Measurements from ENCODE around the gene PSMC6. TPM values are rescaled to one million over a fixed set of nuclear protein-coding genes. Genes with fewer than 3 reads are reported as not detected.

The PSMC6 gene
- total RNA-seq, 1 experiment from 2014 or later, result 103 TPM

DNA sequence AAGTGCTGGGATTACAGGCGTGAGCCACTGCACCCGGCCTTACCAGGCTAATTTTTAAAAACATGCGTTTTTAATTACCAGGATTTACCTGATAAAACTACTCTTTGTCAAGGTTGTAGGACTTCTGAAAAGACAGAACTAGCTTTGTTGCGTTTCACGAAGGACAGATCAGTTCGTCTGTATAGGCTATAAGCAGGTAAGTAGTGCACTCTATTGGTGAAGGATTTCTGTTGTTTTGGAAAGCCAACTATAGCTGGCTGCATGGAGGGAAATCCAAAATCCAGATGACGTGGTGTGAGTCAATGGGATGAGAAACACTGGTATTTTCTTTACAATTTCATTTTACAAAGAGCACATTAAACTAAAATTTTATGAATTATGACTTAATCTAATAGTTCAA is 69.8 kb downstream of the PSMC6 start:
- H2BK15ac ChIP-seq (ENCODE audit: low read depth, low read length), result no peak overlapping the region
- no peaks in the 10 kb centered on the region for H3K9me3 Mint-ChIP-seq
- H3K23me2 ChIP-seq (ENCODE audit: insufficient read length, low read depth, low read length, poor library complexity, severe bottlenecking), result no peaks in the 10 kb centered on the region
- H3K23ac ChIP-seq (ENCODE audit: insufficient read length, low read depth, low read length), result no peak overlapping the region
- H3K9me3 ChIP-seq (ENCODE audit: control insufficient read depth, low read depth, low read length), result no peaks in the 10 kb centered on the region
- no peaks in the 10 kb centered on the region for H3K4me1 Mint-ChIP-seq
- H3K14ac ChIP-seq (ENCODE audit: insufficient read depth, low read length), result no peak overlapping the region
- no peaks in the 10 kb centered on the region for H3K4me1 ChIP-seq (ENCODE audit: insufficient read depth, low read length)
- H2BK5ac ChIP-seq (ENCODE audit: insufficient read length, low read length), result no peak overlapping the region
- H3K18ac ChIP-seq (ENCODE audit: insufficient read length, low read depth, low read length), result no peak overlapping the region
- no peak overlapping the region for H3K4me3 Mint-ChIP-seq
- no peak overlapping the region for H4K8ac ChIP-seq (replicated peaks; ENCODE audit: insufficient read length, low read depth, low read length)
- no peak overlapping the region for H3K9ac ChIP-seq (ENCODE audit: extremely low read depth, insufficient read length, low read length)
- H3K79me2 ChIP-seq (ENCODE audit: insufficient read depth, low read length), result no peaks in the 10 kb centered on the region
- no peak overlapping the region for H4K5ac ChIP-seq (ENCODE audit: insufficient read length, low read depth, low read length)
- no peak overlapping the region for H2BK20ac ChIP-seq (ENCODE audit: low read depth, low read length, poor library complexity, severe bottlenecking)
- H3K27me3 Mint-ChIP-seq (ENCODE audit: low read depth), result no peaks in the 10 kb centered on the region
- H2BK12ac ChIP-seq (ENCODE audit: insufficient read length, low read depth, low read length), result no peak overlapping the region
- H3K27ac ChIP-seq (ENCODE audit: insufficient read length, low read depth, low read length), result no peak overlapping the region
- H2BK120ac ChIP-seq (ENCODE audit: low read depth, low read length, poor library complexity, severe bottlenecking), result no peak overlapping the region
- no peak overlapping the region for H4K91ac ChIP-seq (ENCODE audit: insufficient read length, low read depth, low read length)
- H3K79me1 ChIP-seq (ENCODE audit: insufficient read depth, low read depth, low read length, poor library complexity, severe bottlenecking), result no peaks in the 10 kb centered on the region
- TF ChIP-seq, protein P1, sequence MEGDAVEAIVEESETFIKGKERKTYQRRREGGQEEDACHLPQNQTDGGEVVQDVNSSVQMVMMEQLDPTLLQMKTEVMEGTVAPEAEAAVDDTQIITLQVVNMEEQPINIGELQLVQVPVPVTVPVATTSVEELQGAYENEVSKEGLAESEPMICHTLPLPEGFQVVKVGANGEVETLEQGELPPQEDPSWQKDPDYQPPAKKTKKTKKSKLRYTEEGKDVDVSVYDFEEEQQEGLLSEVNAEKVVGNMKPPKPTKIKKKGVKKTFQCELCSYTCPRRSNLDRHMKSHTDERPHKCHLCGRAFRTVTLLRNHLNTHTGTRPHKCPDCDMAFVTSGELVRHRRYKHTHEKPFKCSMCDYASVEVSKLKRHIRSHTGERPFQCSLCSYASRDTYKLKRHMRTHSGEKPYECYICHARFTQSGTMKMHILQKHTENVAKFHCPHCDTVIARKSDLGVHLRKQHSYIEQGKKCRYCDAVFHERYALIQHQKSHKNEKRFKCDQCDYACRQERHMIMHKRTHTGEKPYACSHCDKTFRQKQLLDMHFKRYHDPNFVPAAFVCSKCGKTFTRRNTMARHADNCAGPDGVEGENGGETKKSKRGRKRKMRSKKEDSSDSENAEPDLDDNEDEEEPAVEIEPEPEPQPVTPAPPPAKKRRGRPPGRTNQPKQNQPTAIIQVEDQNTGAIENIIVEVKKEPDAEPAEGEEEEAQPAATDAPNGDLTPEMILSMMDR (conservative IDR thresholded peaks at IDR 0.05), result no peak
- H2AK5ac ChIP-seq (ENCODE audit: insufficient read length, low read length), result no peak overlapping the region
- no peak overlapping the region for H3K27ac Mint-ChIP-seq
- no peak overlapping the region for H3K4me2 ChIP-seq (ENCODE audit: insufficient read depth, insufficient read length, low read length)
- no peak overlapping the region for H3K56ac ChIP-seq (ENCODE audit: insufficient read length, low read depth, low read length)
- no CpG with 5 or more reads among the region's 7 CpGs for WGBS (ENCODE audit: extremely low coverage, insufficient read length, low lambda C conversion rate)
- no peak overlapping the region for H3K4ac ChIP-seq (ENCODE audit: low read depth, low read length)
- no peaks in the 10 kb centered on the region for H4K20me1 ChIP-seq (ENCODE audit: control insufficient read depth, insufficient read depth, insufficient read length)
- H3K27me3 ChIP-seq (ENCODE audit: insufficient read depth, low read length), result no peaks in the 10 kb centered on the region
- H3K36me3 Mint-ChIP-seq (ENCODE audit: insufficient read depth in 1 of 3, low read depth in 3 of 3), result peaks cover 2 to 43% (median 13%) of the 10 kb centered on the region in 3 experiments; a peak in 5 of 7 replicates
- no peak overlapping the region for H2AFZ ChIP-seq (ENCODE audit: low read length)
- no peak for DNase-seq
- no peak overlapping the region for H3T11ph ChIP-seq (ENCODE audit: low read length)

Other genes with a start within 250 kb of the PSMC6 start
- 11.7 and 13.2 TPM in 2 replicates for gene TXNDC16, start 154.7 kb upstream of the PSMC6 start, total RNA-seq (2021)
- 4.2 and 4.3 TPM in 2 replicates for gene GPR137C, start 154.4 kb upstream of the PSMC6 start, total RNA-seq (2021)
- gene ERO1A, start 11.6 kb upstream of the PSMC6 start, total RNA-seq (2021), result 37.1 and 41.5 TPM in 2 replicates
- 24.0 and 26.9 TPM in 2 replicates for gene STYX, start 23.0 kb downstream of the PSMC6 start, total RNA-seq (2021)
- gene GNPNAT1, start 84.4 kb downstream of the PSMC6 start, total RNA-seq (2021), result 49.0 and 51.5 TPM in 2 replicates
- gene FERMT2, start 243.8 kb downstream of the PSMC6 start, total RNA-seq (2021), result 128 and 136 TPM in 2 replicates

Data from H9 (cell line).